HG02840 (cell line): ENCODE measurements around the gene GLS.
A peak's percentile ranks its signal among the peaks of the same experiment; 100 is the strongest.
"Not testable (repeated sequence)": the region's sequence is repeated elsewhere in the genome, so short reads cannot be mapped to it uniquely, and the experiment has no call there.

Experiments used
- ATAC-seq: cut with Tn5 transposase; IDR thresholded peaks from one replicate; pipeline ENCODE4 v1.9.1; 2021; ENCODE audit warnings: mild to moderate bottlenecking, moderate library complexity, moderate number of reproducible peaks; ENCODE audit not compliant: unreplicated experiment, low FRiP score

The GLS gene

GRCh38 chr2:190922376-190922775 lies 41.8 kb downstream of the GLS start:
- no peak for ATAC-seq

GRCh38 chr2:190927301-190927700 lies 46.7 kb downstream of the GLS start:
- no peak for ATAC-seq

GRCh38 chr2:190929919-190930318 lies 49.3 kb downstream of the GLS start:
- no peak for ATAC-seq

GRCh38 chr2:190930411-190930810 lies 49.8 kb downstream of the GLS start:
- ATAC-seq, result no peak

- no peak for ATAC-seq
Measured at GRCh38 chr2:190932514-190932913, 51.9 kb downstream of the GLS start.

- no peak for ATAC-seq
Measured at GRCh38 chr2:190933361-190933760, 52.7 kb downstream of the GLS start.

GRCh38 chr2:190935054-190935453 lies 54.4 kb downstream of the GLS start:
- ATAC-seq, result no peak

GRCh38 chr2:190938771-190939335 lies 58.2 kb downstream of the GLS start:
- ATAC-seq, result no peak

- ATAC-seq, result no peak
Measured at GRCh38 chr2:190940454-190940853, 59.8 kb downstream of the GLS start.

- ATAC-seq, result no peak
Measured at GRCh38 chr2:190941571-190941970, 61.0 kb downstream of the GLS start.

GRCh38 chr2:190942697-190943096 lies 62.1 kb downstream of the GLS start:
- ATAC-seq, result no peak

- no peak for ATAC-seq
Measured at GRCh38 chr2:190943706-190944105, 63.1 kb downstream of the GLS start.

- ATAC-seq, result no peak
Measured at GRCh38 chr2:190947141-190947540, 66.5 kb downstream of the GLS start.

GRCh38 chr2:190947711-190948251 lies 67.2 kb downstream of the GLS start:
- peak; percentile 46 for ATAC-seq

- ATAC-seq, result no peak
Measured at GRCh38 chr2:190948671-190949070, 68.0 kb downstream of the GLS start.

GRCh38 chr2:190950566-190950991 lies 70.0 kb downstream of the GLS start:
- ATAC-seq, result no peak

GRCh38 chr2:190953257-190953656 lies 72.6 kb downstream of the GLS start:
- ATAC-seq, result no peak

- no peak for ATAC-seq
Measured at GRCh38 chr2:190959911-190960788, 79.5 kb downstream of the GLS start.

- ATAC-seq, result not testable (repeated sequence)
Measured at GRCh38 chr2:190961117-190961516, 80.5 kb downstream of the GLS start.

GRCh38 chr2:190961918-190962487 lies 81.4 kb downstream of the GLS start:
- ATAC-seq, result no peak

GRCh38 chr2:190963088-190963487 lies 82.5 kb downstream of the GLS start:
- ATAC-seq, result no peak
